ENCODE results near the gene ATG2A.

The ATG2A gene

GRCh38 chr11:64903291-64903833 is 13.6 kb downstream of the ATG2A start:
- no peak for TF ChIP-seq CTCF (IDR thresholded peaks at IDR 0.05; ENCODE audit: insufficient read depth, missing control alignments)
- DNase-seq (ENCODE audit: insufficient read length, low spot score) (no peak), FAIRE-seq (no peak)

GRCh38 chr11:64902102-64902900 is 14.7 kb downstream of the ATG2A start:
- FAIRE-seq: no peak
- DNase-seq (ENCODE audit: insufficient read length, low spot score): no peak
- no peak for TF ChIP-seq CTCF (IDR thresholded peaks at IDR 0.05; ENCODE audit: insufficient read depth, missing control alignments)

- no peak for TF ChIP-seq CTCF (IDR thresholded peaks at IDR 0.05; ENCODE audit: insufficient read depth, missing control alignments)
- FAIRE-seq (no peak), DNase-seq (ENCODE audit: insufficient read length, low spot score) (no peak)
Measured at GRCh38 chr11:64900774-64901173, 16.2 kb downstream of the ATG2A start.

- FAIRE-seq (no peak), DNase-seq (ENCODE audit: insufficient read length, low spot score) (no peak)
- no peak for TF ChIP-seq CTCF (IDR thresholded peaks at IDR 0.05; ENCODE audit: insufficient read depth, missing control alignments)
Measured at GRCh38 chr11:64900263-64900678, 16.7 kb downstream of the ATG2A start.

DNA sequence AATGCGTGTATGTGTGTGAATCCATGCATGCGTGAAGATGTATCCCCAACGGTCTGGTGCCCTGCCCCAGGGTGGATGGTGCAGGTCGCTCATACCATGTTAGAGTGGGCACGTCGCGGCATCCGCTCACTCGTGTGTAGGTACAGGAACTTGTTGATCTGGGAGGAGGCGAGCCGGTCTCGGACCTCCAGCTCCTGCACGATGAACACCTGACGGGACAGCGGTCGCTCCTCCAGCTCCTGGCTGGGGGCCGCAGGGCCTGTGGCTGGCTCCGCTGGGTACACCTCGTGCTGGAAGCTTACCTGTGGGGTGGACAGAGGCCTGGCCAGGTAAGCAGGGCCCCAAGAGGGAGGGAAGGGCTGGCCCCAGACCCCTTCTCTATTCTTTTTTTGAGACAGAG is 18.5 kb downstream of the ATG2A start:
- TF ChIP-seq CTCF (IDR thresholded peaks at IDR 0.05; ENCODE audit: insufficient read depth, missing control alignments): no peak
- DNase-seq (ENCODE audit: insufficient read length, low spot score): no peak
- FAIRE-seq: no peak

DNA sequence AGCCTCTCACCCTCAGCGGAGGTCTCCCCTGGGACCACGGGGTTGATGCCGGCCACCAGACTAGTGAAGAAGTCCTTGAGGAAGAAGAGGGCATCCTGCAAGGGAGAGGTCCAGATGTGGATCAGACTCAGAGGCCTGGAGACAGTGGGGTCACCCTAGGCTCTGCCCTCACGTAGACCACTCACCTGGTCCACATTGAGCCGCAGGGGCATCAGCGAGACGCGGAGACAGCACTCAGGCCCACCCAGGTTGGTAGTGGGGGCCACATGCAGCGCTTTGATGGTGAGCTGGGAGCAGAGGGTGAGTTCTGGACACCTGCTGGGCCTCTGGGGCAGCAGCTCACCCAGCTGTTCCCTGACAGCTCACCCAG is 18.9 kb downstream of the ATG2A start:
- FAIRE-seq (no peak), DNase-seq (ENCODE audit: insufficient read length, low spot score) (no peak)
- no peak for TF ChIP-seq CTCF (IDR thresholded peaks at IDR 0.05; ENCODE audit: insufficient read depth, missing control alignments)

GRCh38 chr11:64897381-64898075 is 19.5 kb downstream of the ATG2A start:
- DNase-seq (ENCODE audit: insufficient read length, low spot score) (no peak), FAIRE-seq (no peak)
- no peak for TF ChIP-seq CTCF (IDR thresholded peaks at IDR 0.05; ENCODE audit: insufficient read depth, missing control alignments)
